ENCODE results near the gene PSEN2.
"Not testable (repeated sequence)": the region's sequence is repeated elsewhere in the genome, so short reads cannot be mapped to it uniquely, and the experiment has no call there.

PSEN2 gene

DNA sequence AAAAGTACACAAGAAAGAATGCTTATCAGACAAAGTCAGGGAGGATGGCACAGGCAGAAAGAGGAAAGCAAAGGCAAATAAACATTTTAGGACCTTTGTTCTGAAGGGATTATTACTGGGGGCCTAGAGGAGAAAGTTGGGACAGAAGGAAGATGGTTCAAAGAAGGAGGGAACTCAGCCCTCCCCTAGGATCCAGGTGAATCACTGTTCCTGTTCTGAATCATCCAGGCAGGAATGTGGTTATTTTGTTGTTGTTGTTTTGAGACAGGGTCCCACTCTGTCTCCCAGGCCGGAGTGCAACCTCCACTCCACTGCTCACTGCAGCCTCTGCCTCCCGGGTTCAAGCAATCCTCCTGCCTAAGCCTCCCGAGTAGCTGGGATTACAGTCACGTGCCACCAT, 38.5 kb upstream of the PSEN2 start:
- Histone ChIP-seq H3K36me3 (no peaks in the 10 kb centered on the region), H3K27ac (no peak overlapping the region), H3K4me3 (ENCODE audit: low read depth, low read length) (no peak overlapping the region), H3K27me3 (ENCODE audit: insufficient read depth, low read depth, severe bottlenecking) (no peaks in the 10 kb centered on the region), H3K9me3 (ENCODE audit: severe bottlenecking) (no peaks in the 10 kb centered on the region)
- DNase-seq = no peak
- TF ChIP-seq, protein P1, sequence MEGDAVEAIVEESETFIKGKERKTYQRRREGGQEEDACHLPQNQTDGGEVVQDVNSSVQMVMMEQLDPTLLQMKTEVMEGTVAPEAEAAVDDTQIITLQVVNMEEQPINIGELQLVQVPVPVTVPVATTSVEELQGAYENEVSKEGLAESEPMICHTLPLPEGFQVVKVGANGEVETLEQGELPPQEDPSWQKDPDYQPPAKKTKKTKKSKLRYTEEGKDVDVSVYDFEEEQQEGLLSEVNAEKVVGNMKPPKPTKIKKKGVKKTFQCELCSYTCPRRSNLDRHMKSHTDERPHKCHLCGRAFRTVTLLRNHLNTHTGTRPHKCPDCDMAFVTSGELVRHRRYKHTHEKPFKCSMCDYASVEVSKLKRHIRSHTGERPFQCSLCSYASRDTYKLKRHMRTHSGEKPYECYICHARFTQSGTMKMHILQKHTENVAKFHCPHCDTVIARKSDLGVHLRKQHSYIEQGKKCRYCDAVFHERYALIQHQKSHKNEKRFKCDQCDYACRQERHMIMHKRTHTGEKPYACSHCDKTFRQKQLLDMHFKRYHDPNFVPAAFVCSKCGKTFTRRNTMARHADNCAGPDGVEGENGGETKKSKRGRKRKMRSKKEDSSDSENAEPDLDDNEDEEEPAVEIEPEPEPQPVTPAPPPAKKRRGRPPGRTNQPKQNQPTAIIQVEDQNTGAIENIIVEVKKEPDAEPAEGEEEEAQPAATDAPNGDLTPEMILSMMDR (IDR thresholded peaks at IDR 0.05; ENCODE audit: low read depth, low read length) = no peak

DNA sequence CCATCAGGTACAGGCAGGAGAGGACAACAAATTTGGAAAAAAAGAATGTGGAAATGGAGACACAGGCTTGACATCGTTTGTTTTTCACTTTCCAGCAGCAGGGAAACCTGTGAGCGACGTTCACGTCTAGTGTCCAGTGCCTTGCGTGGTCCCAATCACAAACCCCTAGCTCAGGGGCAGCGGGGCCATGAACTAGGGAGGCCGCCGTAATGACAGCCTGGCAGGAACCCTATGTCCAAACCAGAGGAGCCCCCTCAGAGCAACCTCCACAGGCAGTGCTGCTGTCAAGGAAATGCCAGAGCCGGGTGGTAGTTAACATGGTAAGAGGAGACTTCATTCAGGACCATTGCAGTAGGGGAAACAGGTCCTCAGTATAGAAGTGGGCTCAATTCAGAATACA, 37.8 kb upstream of the PSEN2 start:
- TF ChIP-seq, protein P1 (IDR thresholded peaks at IDR 0.05; ENCODE audit: low read depth, low read length) = no peak
- no peak for DNase-seq

DNA sequence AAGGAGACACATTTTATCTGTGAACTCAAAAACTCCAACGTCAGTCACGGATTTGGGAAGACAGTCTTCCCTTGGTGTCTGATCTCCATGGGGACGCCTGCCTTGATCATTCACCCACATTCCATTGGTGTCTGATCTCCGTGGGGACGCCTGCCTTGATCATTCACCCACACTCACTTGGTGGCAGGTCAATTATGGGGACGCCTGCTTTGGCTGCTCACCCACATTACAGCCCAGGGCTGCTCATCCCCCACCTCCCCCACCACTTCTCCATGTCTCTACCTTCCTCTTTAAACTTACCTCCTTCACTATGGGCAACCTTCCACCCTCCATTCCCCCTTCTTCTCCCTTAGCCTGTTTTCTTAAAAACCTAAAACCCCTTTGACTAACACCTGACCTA, 36.2 kb upstream of the PSEN2 start:
- not testable (repeated sequence) for H3K27ac ChIP-seq; H3K36me3 ChIP-seq; H3K4me3 ChIP-seq (ENCODE audit: low read depth, low read length); H3K9me3 ChIP-seq (ENCODE audit: severe bottlenecking); DNase-seq; H3K27me3 ChIP-seq (ENCODE audit: insufficient read depth, low read depth, severe bottlenecking)

More for the DNA sequence above, 37.8 kb upstream of the PSEN2 start:
- Histone ChIP-seq H3K36me3 (no peaks in the 10 kb centered on the region), H3K9me3 (ENCODE audit: severe bottlenecking) (no peaks in the 10 kb centered on the region), H3K4me3 (ENCODE audit: low read depth, low read length) (no peak overlapping the region), H3K27me3 (ENCODE audit: insufficient read depth, low read depth, severe bottlenecking) (no peaks in the 10 kb centered on the region), H3K27ac (no peak overlapping the region)

DNA sequence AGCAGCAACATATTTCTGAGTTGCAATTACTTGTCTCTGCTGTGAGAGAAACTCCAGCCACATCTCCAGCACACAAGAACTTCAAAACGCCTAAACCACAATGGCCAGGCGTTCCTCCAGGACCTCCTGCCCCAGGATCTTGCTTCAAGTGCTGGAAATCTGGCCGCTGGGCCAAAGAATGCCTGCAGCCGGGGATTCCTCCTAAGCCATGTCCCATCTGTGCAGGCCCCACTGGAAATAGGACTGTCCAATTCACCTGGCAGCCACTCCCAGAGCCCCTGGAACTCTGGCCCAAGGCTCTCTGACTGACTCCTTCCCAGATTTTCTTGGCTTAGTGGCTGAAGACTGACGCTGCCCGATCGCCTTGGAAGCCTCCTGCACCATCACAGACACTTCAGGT, 35.0 kb upstream of the PSEN2 start:
- DNase-seq; H3K9me3 ChIP-seq (ENCODE audit: severe bottlenecking); H3K27ac ChIP-seq; H3K27me3 ChIP-seq (ENCODE audit: insufficient read depth, low read depth, severe bottlenecking); H3K36me3 ChIP-seq; H3K4me3 ChIP-seq (ENCODE audit: low read depth, low read length): not testable (repeated sequence)

DNA sequence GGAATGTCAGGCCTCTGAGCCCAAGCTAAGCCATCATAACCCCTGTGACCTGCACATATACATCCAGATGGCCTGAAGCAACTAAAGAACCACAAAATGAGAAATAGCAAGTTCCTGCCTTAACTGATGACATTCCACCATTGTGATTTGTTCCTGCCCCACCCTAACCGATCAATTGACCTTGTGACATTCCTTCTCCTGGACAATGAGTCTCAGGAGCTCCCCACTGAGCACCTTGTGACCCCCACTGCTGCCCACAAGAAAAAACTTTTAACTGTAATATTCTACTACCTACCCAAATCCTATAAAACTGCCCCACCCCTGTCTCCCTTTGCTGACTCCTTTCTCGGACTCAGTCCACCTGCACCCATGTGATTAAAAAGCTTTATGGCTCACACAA, 32.5 kb upstream of the PSEN2 start:
- H3K27ac ChIP-seq = 0 out of 2 replicates have a peak overlapping the region, but pooled peaks have one; percentile 33
- not testable (repeated sequence) for H3K27me3 ChIP-seq (ENCODE audit: insufficient read depth, low read depth, severe bottlenecking); H3K4me3 ChIP-seq (ENCODE audit: low read depth, low read length); H3K36me3 ChIP-seq; H3K9me3 ChIP-seq (ENCODE audit: severe bottlenecking); DNase-seq

DNA sequence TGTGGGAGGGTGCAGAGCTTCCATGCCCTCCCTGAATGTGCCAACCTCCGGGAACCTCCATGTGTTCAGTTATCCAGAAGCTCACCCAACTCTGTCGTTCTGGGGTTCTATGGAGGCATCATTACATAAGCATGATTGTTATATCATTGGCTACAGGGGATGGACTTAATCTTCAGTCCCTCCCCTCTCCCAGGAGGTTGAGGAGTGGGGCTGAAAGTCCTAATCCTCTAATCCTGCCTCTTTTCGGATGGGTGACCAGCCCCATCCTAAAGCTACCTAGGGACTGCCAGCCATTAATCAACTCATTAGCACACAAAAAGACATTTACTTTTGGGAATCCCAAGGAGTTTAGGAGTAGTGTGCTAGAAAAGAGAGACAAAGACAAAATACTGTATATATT, 32.0 kb upstream of the PSEN2 start:
- TF ChIP-seq, protein P1 (IDR thresholded peaks at IDR 0.05; ENCODE audit: low read depth, low read length) = no peak
- no peaks in the 10 kb centered on the region for H3K36me3 ChIP-seq
- peak overlapping the region; percentile 64; the same call in 1 of the 2 replicates for H3K27ac ChIP-seq
- no peaks in the 10 kb centered on the region for H3K27me3 ChIP-seq (ENCODE audit: insufficient read depth, low read depth, severe bottlenecking)
- peak; percentile 49 for DNase-seq
- H3K9me3 ChIP-seq (ENCODE audit: severe bottlenecking) = no peaks in the 10 kb centered on the region
- no peak overlapping the region for H3K4me3 ChIP-seq (ENCODE audit: low read depth, low read length)

DNA sequence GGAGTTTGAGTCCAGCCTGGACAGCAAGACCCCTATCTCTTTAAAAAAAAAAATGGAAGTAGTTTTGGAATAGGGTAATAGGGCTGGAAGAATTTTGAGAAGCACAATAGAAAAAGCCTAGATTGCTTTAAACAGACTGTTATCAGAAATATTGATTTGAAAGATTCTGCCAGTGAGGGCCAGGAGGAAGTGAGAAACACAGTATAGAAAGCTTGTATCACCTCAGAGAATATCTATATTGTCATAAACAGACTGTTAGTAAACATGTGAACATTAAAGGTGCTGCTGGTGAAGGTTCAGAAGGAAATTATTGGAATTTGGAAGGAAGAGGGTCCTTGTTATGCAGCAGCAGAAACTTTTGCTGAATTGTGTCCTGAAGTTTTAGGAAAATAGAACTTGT, 24.8 kb upstream of the PSEN2 start:
- Histone ChIP-seq H3K27me3 (ENCODE audit: insufficient read depth, low read depth, severe bottlenecking) (no peaks in the 10 kb centered on the region), H3K36me3 (no peaks in the 10 kb centered on the region), H3K4me3 (ENCODE audit: low read depth, low read length) (no peak overlapping the region), H3K27ac (no peak overlapping the region), H3K9me3 (ENCODE audit: severe bottlenecking) (no peaks in the 10 kb centered on the region)
- DNase-seq = no peak
- TF ChIP-seq, protein P1 (IDR thresholded peaks at IDR 0.05; ENCODE audit: low read depth, low read length) = no peak
